Type B pancreatic cell (in vitro differentiated cells): ENCODE measurements around the gene TBC1D14. TPM values are rescaled to one million over a fixed set of nuclear protein-coding genes. Genes with fewer than 3 reads are reported as not detected.

Source experiments
- DNase-seq: peaks from one replicate; pipeline ENCODE4 v3.0.0; 2021; ENCODE audit warnings: mixed read lengths; ENCODE audit not compliant: unreplicated experiment; ENCODE audit errors: extremely low spot score
- H3K27ac Mint-ChIP-seq: 2 replicates; pipeline ENCODE4 v1.8.0; 2021; ENCODE audit warnings: mild to moderate bottlenecking, mixed read lengths
- H3K27me3 Mint-ChIP-seq: 2 replicates; pipeline ENCODE4 v1.8.0; 2021; ENCODE audit warnings: mixed read lengths
- H3K36me3 Mint-ChIP-seq: 2 replicates; pipeline ENCODE4 v1.8.0; 2021; ENCODE audit warnings: mixed read lengths
- H3K4me1 Mint-ChIP-seq: one replicate; pipeline ENCODE4 v1.8.0; 2021; ENCODE audit warnings: mixed read lengths; ENCODE audit not compliant: unreplicated experiment
- H3K4me3 Mint-ChIP-seq: 2 replicates; pipeline ENCODE4 v1.8.0; 2021; ENCODE audit warnings: mild to moderate bottlenecking, mixed read lengths
- H3K9me3 Mint-ChIP-seq: 2 replicates; pipeline ENCODE4 v1.8.0; 2021; ENCODE audit warnings: mixed read lengths
- CTCF ChIP-seq: fragments of 200-600 bp; sonication (generic); conservative IDR thresholded peaks from 2 replicates; pipeline ENCODE4 v1.5.0; 2021; ENCODE audit warnings: antibody characterized with exemption, mild to moderate bottlenecking
- total RNA-seq: library from RNA; stranded (reverse); gene quantifications from 2 replicates; pipeline ENCODE4 v1.2.1, GENCODE V29; 2021; ENCODE audit warnings: low replicate concordance

The TBC1D14 gene
- total RNA-seq, 1 donor from 2014 or later, result 55.9 TPM

- H3K4me1 Mint-ChIP-seq, result peaks cover 2% of the 10 kb centered on the region
- no peaks in the 10 kb centered on the region for H3K27me3 Mint-ChIP-seq
- no peak overlapping the region for H3K27ac Mint-ChIP-seq
- peaks cover 7% of the 10 kb centered on the region for H3K36me3 Mint-ChIP-seq
- H3K9me3 Mint-ChIP-seq, result no peaks in the 10 kb centered on the region
- DNase-seq, result no peak
- H3K4me3 Mint-ChIP-seq, result no peak overlapping the region
- no peak for TF ChIP-seq CTCF
These were observed 142.7 kb downstream of the TBC1D14 start for GRCh38 chr4:7052313-7052712.

- Mint-ChIP-seq H3K36me3 (peaks cover 7% of the 10 kb centered on the region), H3K27ac (no peak overlapping the region)
- TF ChIP-seq CTCF, result no peak
These were observed 143.5 kb downstream of the TBC1D14 start for GRCh38 chr4:7052923-7053715.

GRCh38 chr4:7054106-7054880 lies 144.7 kb downstream of the TBC1D14 start:
- Mint-ChIP-seq H3K4me3 (no peak overlapping the region), H3K4me1 (no peaks in the 10 kb centered on the region), H3K36me3 (peaks cover 10% of the 10 kb centered on the region), H3K9me3 (no peaks in the 10 kb centered on the region), H3K27me3 (no peaks in the 10 kb centered on the region), H3K27ac (no peak overlapping the region)
- no peak for DNase-seq
- TF ChIP-seq CTCF, result no peak

More at GRCh38 chr4:7052923-7053715, 143.5 kb downstream of the TBC1D14 start:
- peak; percentile 68 for DNase-seq
- Mint-ChIP-seq H3K4me1 (no peaks in the 10 kb centered on the region), H3K9me3 (no peaks in the 10 kb centered on the region), H3K27me3 (no peaks in the 10 kb centered on the region), H3K4me3 (no peak overlapping the region)

GRCh38 chr4:7055111-7055989 lies 145.7 kb downstream of the TBC1D14 start:
- Mint-ChIP-seq H3K27ac (no peak overlapping the region), H3K36me3 (peaks cover 10% of the 10 kb centered on the region), H3K9me3 (no peaks in the 10 kb centered on the region), H3K27me3 (no peaks in the 10 kb centered on the region), H3K4me3 (no peak overlapping the region), H3K4me1 (no peaks in the 10 kb centered on the region)
- no peak for TF ChIP-seq CTCF
- no peak for DNase-seq

GRCh38 chr4:7055990-7056325 lies 146.3 kb downstream of the TBC1D14 start:
- DNase-seq, result no peak
- H3K36me3 Mint-ChIP-seq, result peaks cover 10% of the 10 kb centered on the region
- H3K9me3 Mint-ChIP-seq, result no peaks in the 10 kb centered on the region
- TF ChIP-seq CTCF, result no peak
- no peak overlapping the region for H3K4me3 Mint-ChIP-seq
- no peak overlapping the region for H3K27ac Mint-ChIP-seq
- H3K4me1 Mint-ChIP-seq, result no peaks in the 10 kb centered on the region
- no peaks in the 10 kb centered on the region for H3K27me3 Mint-ChIP-seq
